GM13976 (cell line): ENCODE data around the gene DPYSL5.

Source experiments
- DNase-seq: peaks from one replicate; pipeline ENCODE4 v3.0.0; 2012; ENCODE audit warnings: low spot score
- CTCF ChIP-seq: IDR thresholded peaks from 2 replicates; pipeline ENCODE4 v1.5.1; 2012; ENCODE audit warnings: borderline replicate concordance, mild to moderate bottlenecking; ENCODE audit not compliant: insufficient read depth; ENCODE audit errors: extremely low read depth, missing control alignments, control extremely low read depth
- in situ Hi-C: fragments of 300-500 bp; cut with MboI; formaldehyde crosslinking; loops from one replicate; pipeline ENCODE4 v1.12.0; 2022; ENCODE audit warnings: low sequenced_read_pairs, mixed read lengths, inconsistent platforms; ENCODE audit not compliant: unreplicated experiment

The DPYSL5 gene

GRCh38 chr2:26850000-26850431 lies 2.1 kb downstream of the DPYSL5 start:
- in situ Hi-C loops = loop anchor here (25.0 kb wide), 1 partner anchor 87 kb away; no protein-coding TSS in a partner anchor
- no peak for TF ChIP-seq CTCF
- DNase-seq = no peak

- no peak for TF ChIP-seq CTCF
- in situ Hi-C loops = no loop called here
- DNase-seq = no peak
These were observed 2.6 kb downstream of the DPYSL5 start for GRCh38 chr2:26850505-26850904.

- TF ChIP-seq CTCF = no peak
- in situ Hi-C loops = no loop called here
- DNase-seq = no peak
These were observed 4.7 kb downstream of the DPYSL5 start for GRCh38 chr2:26852405-26853306.

- no peak for TF ChIP-seq CTCF
- in situ Hi-C loops = no loop called here
- no peak for DNase-seq
These were observed 5.8 kb downstream of the DPYSL5 start for GRCh38 chr2:26853751-26854150.

- in situ Hi-C loops = no loop called here
- TF ChIP-seq CTCF = no peak
- DNase-seq = no peak
These were observed 6.4 kb downstream of the DPYSL5 start for GRCh38 chr2:26854283-26854827.

GRCh38 chr2:26855466-26855865 lies 7.5 kb downstream of the DPYSL5 start:
- TF ChIP-seq CTCF = no peak
- no peak for DNase-seq
- in situ Hi-C loops = no loop called here
